Kidney (tissue), 14 donors: ENCODE data around the gene IL17C. TPM values are rescaled to one million over a fixed set of nuclear protein-coding genes. Genes with fewer than 3 reads are reported as not detected.

Experiments used
- DNase-seq, 5 donors: peaks; one replicate each; pipeline ENCODE4 v3.0.0-alpha.2; 2013 to 2020
- FAIRE-seq: peaks from 2 replicates; lab custom pipeline; 2012; peaks lifted over from hg19 to GRCh38; lab: Jason Lieb, UNC
- H3K27ac ChIP-seq, 2 donors: one replicate each; pipeline ENCODE4 v1.7.0; 2013; ENCODE audit warnings: low read depth in 2 of 2, low read length in 2 of 2, inconsistent platforms in 1 of 2
- H3K27me3 ChIP-seq: one replicate; pipeline ENCODE4 v1.7.1; 2013; ENCODE audit warnings: low read length, inconsistent platforms; ENCODE audit not compliant: control insufficient read depth, insufficient read depth
- H3K36me3 ChIP-seq, 3 donors: one replicate each; pipeline versions ENCODE4 v1.7.0 to v1.7.1; 2013; ENCODE audit warnings: low read length in 3 of 3, control low read depth in 1 of 3, inconsistent platforms in 1 of 3; ENCODE audit not compliant: insufficient read depth in 3 of 3, control insufficient read depth in 2 of 3
- H3K4me1 ChIP-seq, 3 donors: one replicate each; pipeline versions ENCODE4 v1.7.0 to v1.7.1; 2013; ENCODE audit warnings: low read length in 3 of 3, inconsistent platforms in 1 of 3, low read depth in 1 of 3; ENCODE audit not compliant: control insufficient read depth in 2 of 3, insufficient read depth in 2 of 3
- H3K4me3 ChIP-seq, 3 donors: one replicate each; pipeline versions ENCODE4 v1.7.0 to v1.8.1; 2013; ENCODE audit warnings: low read length in 3 of 3, control low read depth in 1 of 3, inconsistent platforms in 1 of 3
- H3K9ac ChIP-seq, 3 donors: one replicate each; pipeline versions ENCODE4 v1.7.0 to v1.7.1; 2013; ENCODE audit warnings: low read length in 3 of 3, control low read depth in 1 of 3, inconsistent platforms in 1 of 3
- H3K9me3 ChIP-seq, 3 donors: one replicate each; pipeline versions ENCODE4 v1.7.0 to v1.7.1; 2013; ENCODE audit warnings: low read length in 3 of 3, control low read depth in 1 of 3, inconsistent platforms in 1 of 3; ENCODE audit not compliant: control insufficient read depth in 2 of 3, insufficient read depth in 1 of 3
- CTCF ChIP-seq: IDR thresholded peaks from 3 replicates; pipeline ENCODE4 v1.5.1; 2012; ENCODE audit warnings: mild to moderate bottlenecking, moderate library complexity, borderline replicate concordance; ENCODE audit not compliant: insufficient read depth; ENCODE audit errors: extremely low read depth
- intact Hi-C: fragments of 100-400 bp; cut with DNase I; formaldehyde crosslinking; loops from one replicate; pipeline ENCODE4 v1.11.1; 2022
- polyA plus RNA-seq: library from polyadenylated mRNA; stranded (reverse); fragments of 350-450 nt; fragmentation: Illumina TruSeq; extraction: RNeasy Lipid Tissue Mini Kit (QIAGEN cat#74804); gene quantifications from one replicate; pipeline ENCODE4 v1.2.3, GENCODE V29; 2014; ENCODE audit warnings: low read depth, low replicate concordance; ENCODE audit not compliant: insufficient read depth
- total RNA-seq: library from RNA; stranded (reverse); fragmentation: NEBNext Ultra II Directional; extraction: Animal tissue kit (Norgen Biotek cat#: 25700); gene quantifications from one replicate; pipeline ENCODE4 v1.2.1, GENCODE V29; 2021
- donor health status: control.
- donor health status: control.
- donor health status: control.
- donor health status: control.
- donor health status: control.
- donor health status: DM: yes; HTN: yes; CAD: no.
- donor health status: Normal renal cell carcinoma (clear cell type).

The IL17C gene
- total and polyA plus RNA-seq, 2 donors from 2014 or later: not detected

GRCh38 chr16:88636488-88637265 lies 1.7 kb upstream of the IL17C start:
- Histone ChIP-seq H3K27me3 (peaks cover 6% of the 10 kb centered on the region), H3K9me3 (no peaks in the 10 kb centered on the region), H3K4me3 (no peak overlapping the region), H3K27ac (no peak overlapping the region), H3K36me3 (no peaks in the 10 kb centered on the region), H3K4me1 (peaks cover 0 to 4% (median 0%) of the 10 kb centered on the region in 3 donors), H3K9ac (no peak overlapping the region)
- DNase-seq (no peak), FAIRE-seq (no peak)
- intact Hi-C loops: no loop called here
- TF ChIP-seq CTCF: no peak

DNA sequence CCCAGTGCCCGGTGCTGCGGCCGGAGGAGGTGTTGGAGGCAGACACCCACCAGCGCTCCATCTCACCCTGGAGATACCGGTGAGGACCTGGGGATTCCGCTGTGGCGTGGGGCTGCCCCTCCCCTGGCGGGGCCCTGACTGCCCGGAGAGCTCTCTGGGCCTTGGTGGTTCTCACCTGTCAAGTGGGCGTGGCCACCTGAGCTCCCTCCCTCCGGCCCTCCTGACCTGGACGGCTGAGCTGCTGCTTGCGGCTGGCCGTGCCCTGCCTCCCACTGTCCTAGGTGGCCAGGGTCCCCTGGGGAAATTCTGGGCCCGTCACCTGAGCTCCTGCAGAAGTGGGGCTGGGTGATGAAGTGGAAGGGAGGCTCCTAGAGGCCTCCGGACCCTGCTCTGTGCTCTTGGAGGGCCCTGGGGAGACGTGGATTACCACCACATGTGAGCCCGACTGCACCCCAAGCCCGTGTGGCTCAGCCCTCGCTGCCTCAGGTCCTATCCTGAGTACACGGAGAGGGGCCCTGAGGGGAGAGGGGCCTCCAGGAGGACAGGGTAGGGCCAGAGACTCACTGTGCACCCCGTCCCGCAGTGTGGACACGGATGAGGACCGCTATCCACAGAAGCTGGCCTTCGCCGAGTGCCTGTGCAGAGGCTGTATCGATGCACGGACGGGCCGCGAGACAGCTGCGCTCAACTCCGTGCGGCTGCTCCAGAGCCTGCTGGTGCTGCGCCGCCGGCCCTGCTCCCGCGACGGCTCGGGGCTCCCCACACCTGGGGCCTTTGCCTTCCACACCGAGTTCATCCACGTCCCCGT lies 1.1 kb downstream of the IL17C start:
- no peak overlapping the region for H3K4me3 ChIP-seq
- H3K27ac ChIP-seq: no peak overlapping the region
- H3K36me3 ChIP-seq: no peaks in the 10 kb centered on the region
- DNase-seq (peak in 3 of 5 donors; percentile 19 to 78 (median 31)), FAIRE-seq (no peak)
- H3K27me3 ChIP-seq: peaks cover 6% of the 10 kb centered on the region
- H3K9me3 ChIP-seq: no peaks in the 10 kb centered on the region
- no peak overlapping the region for H3K9ac ChIP-seq
- intact Hi-C loops: no loop called here
- TF ChIP-seq CTCF: no peak
- H3K4me1 ChIP-seq: peaks cover 0 to 2% (median 0%) of the 10 kb centered on the region in 3 donors

DNA sequence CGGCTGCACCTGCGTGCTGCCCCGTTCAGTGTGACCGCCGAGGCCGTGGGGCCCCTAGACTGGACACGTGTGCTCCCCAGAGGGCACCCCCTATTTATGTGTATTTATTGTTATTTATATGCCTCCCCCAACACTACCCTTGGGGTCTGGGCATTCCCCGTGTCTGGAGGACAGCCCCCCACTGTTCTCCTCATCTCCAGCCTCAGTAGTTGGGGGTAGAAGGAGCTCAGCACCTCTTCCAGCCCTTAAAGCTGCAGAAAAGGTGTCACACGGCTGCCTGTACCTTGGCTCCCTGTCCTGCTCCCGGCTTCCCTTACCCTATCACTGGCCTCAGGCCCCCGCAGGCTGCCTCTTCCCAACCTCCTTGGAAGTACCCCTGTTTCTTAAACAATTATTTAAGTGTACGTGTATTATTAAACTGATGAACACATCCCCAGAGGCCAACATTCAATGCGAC lies 1.7 kb downstream of the IL17C start:
- TF ChIP-seq CTCF: no peak
- Histone ChIP-seq H3K27me3 (peaks cover 6% of the 10 kb centered on the region), H3K9me3 (no peaks in the 10 kb centered on the region), H3K9ac (no peak overlapping the region), H3K27ac (no peak overlapping the region), H3K4me3 (no peak overlapping the region), H3K36me3 (no peaks in the 10 kb centered on the region), H3K4me1 (peaks cover 0 to 2% (median 0%) of the 10 kb centered on the region in 3 donors)
- intact Hi-C loops: no loop called here
- FAIRE-seq: no peak
- no peak for DNase-seq
